Upper lobe of left lung (tissue), 6 donors: ENCODE results near the gene POFUT2. TPM values are rescaled to one million over a fixed set of nuclear protein-coding genes. Genes with fewer than 3 reads are reported as not detected.
A peak's percentile ranks its signal among the peaks of the same experiment; 100 is the strongest.

Experiments
- ATAC-seq, 2 donors: fragments of 200-7000 bp; cut with Tn5 transposase; one replicate each; pipeline ENCODE4 v1.9.1; 2022; ENCODE audit warnings: mild to moderate bottlenecking in 2 of 2, moderate library complexity in 2 of 2; ENCODE audit not compliant: low FRiP score in 2 of 2
- DNase-seq, 2 donors: peaks; one replicate each; pipeline ENCODE4 v3.0.0-alpha.2; 2019 to 2020
- H3K27ac ChIP-seq, 4 donors: fragments of 200-600 bp; sonication (generic); one replicate each; pipeline ENCODE4 v1.5.1; 2016 to 2019
- H3K27me3 ChIP-seq, 4 donors: fragments of 200-600 bp; sonication (generic); one replicate each; pipeline ENCODE4 v1.5.1; 2017 to 2019
- H3K36me3 ChIP-seq, 4 donors: fragments of 200-600 bp; sonication (generic); one replicate each; pipeline ENCODE4 v1.5.1; 2016 to 2019
- H3K4me1 ChIP-seq, 4 donors: fragments of 200-600 bp; sonication (generic); one replicate each; pipeline ENCODE4 v1.5.1; 2018 to 2019
- H3K4me3 ChIP-seq, 4 donors: fragments of 200-600 bp; sonication (generic); one replicate each; pipeline ENCODE4 v1.5.1; 2017 to 2019; ENCODE audit warnings: mild to moderate bottlenecking in 2 of 4, moderate library complexity in 1 of 4
- H3K9me3 ChIP-seq, 4 donors: fragments of 200-600 bp; sonication (generic); one replicate each; pipeline ENCODE4 v1.5.1; 2018 to 2019
- EP300 ChIP-seq, 4 donors: sonication (generic); formaldehyde crosslinking; IDR thresholded peaks; one replicate each; pipeline ENCODE4 v1.5.1; 2017; ENCODE audit warnings: antibody characterized with exemption in 4 of 4, control low read depth in 2 of 4
- POLR2A ChIP-seq, 4 donors: fragments of 450-650 bp; IDR thresholded peaks; one replicate each; pipeline ENCODE4 v1.5.1; 2016 to 2017; ENCODE audit warnings: antibody characterized with exemption in 4 of 4, mild to moderate bottlenecking in 2 of 4
- POLR2AphosphoS5 ChIP-seq, 2 donors: sonication (generic); formaldehyde crosslinking; IDR thresholded peaks; one replicate each; pipeline ENCODE4 v1.5.1; 2017; ENCODE audit warnings: antibody characterized with exemption in 2 of 2
- WGBS, 2 donors: methylation state at CpG; one replicate each; pipeline ENCODE4 v1.1.5; 2017 to 2018; 5-methylcytosine and 5-hydroxymethylcytosine counted together
- total RNA-seq, 6 donors: library from RNA; depleted of rRNA in 4 of 6; stranded (reverse); fragments of >200 nt in 4 of 6; gene quantifications; one replicate each; pipeline versions ENCODE4 v1.1.0 to v1.2.1, GENCODE V29; 2016 to 2021
- TF ChIP-seq, protein P1 (sequence below), 6 experiments: fragments of 450-650 bp in 4 of 6; fragments of 200-600 bp in 2 of 6; sonication (generic) in 2 of 6; IDR thresholded peaks; one replicate each; pipeline ENCODE4 v1.5.1; 2016 to 2019; ENCODE audit warnings: antibody characterized with exemption in 6 of 6
- donor health status: DM: no; HTN: no; CAD: no; lungs with moderate emphysema.
- donor health status: DM: no; HTN: yes; CAD: no; lungs with severe emphysema.

POFUT2 gene
- total RNA-seq, 6 donors from 2014 or later: 19.9 to 89.1 (median 32.5) TPM

DNA sequence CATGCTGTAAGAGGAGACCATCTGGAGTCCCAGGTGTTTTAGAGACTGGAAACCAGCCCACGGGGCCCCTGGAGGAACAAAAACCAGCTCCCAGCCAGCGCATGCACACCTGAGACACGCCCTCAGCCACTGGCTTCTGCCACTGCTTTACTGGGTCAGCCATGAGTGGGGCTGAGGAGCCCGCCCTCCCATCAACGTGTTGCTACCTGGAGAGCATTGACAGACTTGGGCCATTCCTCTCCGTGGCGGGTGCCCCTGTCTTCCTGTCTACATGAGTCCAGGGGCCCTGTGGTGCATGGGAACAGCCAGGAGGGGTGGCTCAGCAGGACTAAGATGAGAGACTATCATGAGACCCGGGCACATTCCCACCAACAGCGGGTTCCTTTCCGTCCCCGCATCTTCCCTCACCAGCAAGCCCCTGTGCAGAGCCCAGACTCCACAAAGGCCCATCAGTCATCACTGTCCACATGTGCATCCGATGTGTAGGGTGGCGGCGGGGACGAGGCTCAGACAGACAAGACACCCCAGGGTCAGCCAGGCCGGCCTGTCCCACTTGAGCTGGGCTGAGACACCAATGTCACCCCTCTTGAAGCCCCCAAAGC lies 45.4 kb upstream of the POFUT2 start:
- 82 to 88% methylated on average over 8 to 16 of the region's 16 CpGs for WGBS, 2 donors

DNA sequence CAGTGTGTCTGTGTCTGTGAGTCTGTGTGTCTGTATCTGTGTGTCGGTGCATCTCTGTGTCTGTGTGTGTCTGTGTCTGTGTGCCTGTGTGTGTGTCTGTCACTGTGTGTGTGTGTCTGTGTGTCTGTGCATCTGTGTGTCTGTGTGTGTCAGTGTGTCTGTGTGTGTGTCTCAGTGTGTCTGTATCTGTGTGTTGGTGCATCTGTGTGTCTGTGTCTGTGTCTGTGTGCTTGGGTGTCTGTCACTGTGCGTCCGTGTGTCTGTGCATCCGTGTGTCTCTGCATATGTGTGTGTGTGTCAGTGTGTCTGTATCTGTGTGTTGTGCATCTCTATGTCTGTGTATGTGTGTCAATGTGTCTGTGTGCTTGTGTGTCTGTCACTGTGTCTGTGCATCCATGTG lies 44.7 kb upstream of the POFUT2 start:
- H3K36me3 ChIP-seq: no peaks in the 10 kb centered on the region

More for the DNA sequence above, 45.4 kb upstream of the POFUT2 start:
- Histone ChIP-seq H3K4me1 (peaks cover 8 to 27% (median 22%) of the 10 kb centered on the region in 4 donors), H3K27ac (no peak overlapping the region), H3K27me3 (no peaks in the 10 kb centered on the region), H3K4me3 (no peak overlapping the region), H3K9me3 (no peaks in the 10 kb centered on the region), H3K36me3 (no peaks in the 10 kb centered on the region)
- ATAC-seq (no peak), DNase-seq (no peak)
- no peak for TF ChIP-seq POLR2AphosphoS5 (IDR thresholded peaks at IDR 0.05)
- TF ChIP-seq EP300 (IDR thresholded peaks at IDR 0.05): no peak
- TF ChIP-seq, protein P1, sequence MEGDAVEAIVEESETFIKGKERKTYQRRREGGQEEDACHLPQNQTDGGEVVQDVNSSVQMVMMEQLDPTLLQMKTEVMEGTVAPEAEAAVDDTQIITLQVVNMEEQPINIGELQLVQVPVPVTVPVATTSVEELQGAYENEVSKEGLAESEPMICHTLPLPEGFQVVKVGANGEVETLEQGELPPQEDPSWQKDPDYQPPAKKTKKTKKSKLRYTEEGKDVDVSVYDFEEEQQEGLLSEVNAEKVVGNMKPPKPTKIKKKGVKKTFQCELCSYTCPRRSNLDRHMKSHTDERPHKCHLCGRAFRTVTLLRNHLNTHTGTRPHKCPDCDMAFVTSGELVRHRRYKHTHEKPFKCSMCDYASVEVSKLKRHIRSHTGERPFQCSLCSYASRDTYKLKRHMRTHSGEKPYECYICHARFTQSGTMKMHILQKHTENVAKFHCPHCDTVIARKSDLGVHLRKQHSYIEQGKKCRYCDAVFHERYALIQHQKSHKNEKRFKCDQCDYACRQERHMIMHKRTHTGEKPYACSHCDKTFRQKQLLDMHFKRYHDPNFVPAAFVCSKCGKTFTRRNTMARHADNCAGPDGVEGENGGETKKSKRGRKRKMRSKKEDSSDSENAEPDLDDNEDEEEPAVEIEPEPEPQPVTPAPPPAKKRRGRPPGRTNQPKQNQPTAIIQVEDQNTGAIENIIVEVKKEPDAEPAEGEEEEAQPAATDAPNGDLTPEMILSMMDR (IDR thresholded peaks at IDR 0.05): no peak
- TF ChIP-seq POLR2A (IDR thresholded peaks at IDR 0.05): no peak

DNA sequence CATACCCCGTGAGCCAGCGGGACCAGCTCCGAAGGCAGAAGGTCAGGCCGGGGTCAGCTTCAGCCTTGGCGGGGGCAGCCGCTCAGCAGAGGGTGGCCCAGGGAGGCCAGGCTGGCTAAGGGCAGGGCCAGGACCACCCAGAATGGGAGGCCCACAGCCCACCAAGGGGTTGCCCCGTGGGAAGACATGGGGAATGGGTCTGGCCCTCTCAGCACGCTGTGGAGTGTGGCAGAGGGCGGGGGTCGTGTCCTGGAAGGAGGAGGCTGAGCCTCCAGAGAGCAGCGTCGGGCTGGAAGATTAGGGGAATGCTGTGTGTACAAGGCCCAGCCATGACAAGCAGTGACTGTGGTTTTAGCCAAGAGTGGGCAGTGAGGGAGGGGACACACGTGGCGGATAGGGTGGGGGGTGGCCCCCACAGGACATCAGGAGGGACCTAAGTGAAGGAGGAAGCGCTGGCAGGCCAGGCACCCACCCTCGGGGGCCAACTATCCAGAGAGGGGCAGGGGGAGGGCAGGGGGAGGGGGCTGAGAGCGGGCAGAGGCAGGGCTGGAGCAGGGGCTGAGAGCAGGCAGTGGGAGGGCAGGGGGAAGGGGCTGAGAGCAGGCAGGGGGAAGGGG lies 43.9 kb upstream of the POFUT2 start:
- H3K4me1 ChIP-seq: peaks cover 8 to 27% (median 22%) of the 10 kb centered on the region in 4 donors
- TF ChIP-seq POLR2A (IDR thresholded peaks at IDR 0.05) (no peak), EP300 (IDR thresholded peaks at IDR 0.05) (no peak), POLR2AphosphoS5 (IDR thresholded peaks at IDR 0.05) (no peak)
- TF ChIP-seq, protein P1 (IDR thresholded peaks at IDR 0.05): no peak
- H3K36me3 ChIP-seq: no peaks in the 10 kb centered on the region
- no peaks in the 10 kb centered on the region for H3K9me3 ChIP-seq
- H3K27ac ChIP-seq: no peak overlapping the region
- H3K27me3 ChIP-seq: no peaks in the 10 kb centered on the region
- ATAC-seq (no peak), DNase-seq (peak in 1 of 2 donors; percentile 51)
- no peak overlapping the region for H3K4me3 ChIP-seq
- 75 to 76% methylated on average over 17 of the region's 17 CpGs for WGBS, 2 donors

More for the DNA sequence above, 44.7 kb upstream of the POFUT2 start:
- Histone ChIP-seq H3K4me1 (peaks cover 8 to 27% (median 22%) of the 10 kb centered on the region in 4 donors), H3K27ac (no peak overlapping the region), H3K27me3 (no peaks in the 10 kb centered on the region), H3K9me3 (no peaks in the 10 kb centered on the region), H3K4me3 (no peak overlapping the region)
- ATAC-seq: no peak
- DNase-seq: no peak
- 97 to 98% methylated on average over 4 of the region's 4 CpGs for WGBS, 2 donors
- TF ChIP-seq EP300 (IDR thresholded peaks at IDR 0.05): no peak
- TF ChIP-seq, protein P1 (IDR thresholded peaks at IDR 0.05): no peak
- no peak for TF ChIP-seq POLR2AphosphoS5 (IDR thresholded peaks at IDR 0.05)
- no peak for TF ChIP-seq POLR2A (IDR thresholded peaks at IDR 0.05)

DNA sequence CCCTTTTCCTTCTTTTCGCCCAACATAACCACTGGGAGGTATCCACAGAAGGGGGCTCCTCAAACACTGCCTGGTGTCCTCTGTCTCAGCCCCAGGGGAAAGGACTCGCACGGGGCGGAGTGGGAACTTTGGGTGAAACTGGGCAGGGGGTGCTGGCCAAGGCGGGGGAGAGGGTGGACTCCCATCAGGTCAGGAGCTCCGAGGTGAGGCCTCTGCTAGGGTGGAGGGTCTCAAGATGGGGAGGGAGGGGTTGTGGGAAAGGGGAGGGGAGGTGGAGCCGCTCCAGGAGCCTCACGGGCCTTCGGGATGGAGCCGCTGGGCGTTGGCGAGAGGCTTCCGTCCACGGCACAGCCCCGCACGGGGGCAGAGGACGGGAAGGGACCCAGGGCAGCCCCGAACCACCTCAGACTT lies 43.2 kb upstream of the POFUT2 start:
- DNase-seq (peak in 1 of 2 donors; percentile 63), ATAC-seq (no peak)
- 93 to 95% methylated on average over 16 to 18 of the region's 18 CpGs for WGBS, 2 donors
- TF ChIP-seq, protein P1 (IDR thresholded peaks at IDR 0.05): no peak
- TF ChIP-seq POLR2AphosphoS5 (IDR thresholded peaks at IDR 0.05): no peak
- no peak for TF ChIP-seq EP300 (IDR thresholded peaks at IDR 0.05)
- no peak for TF ChIP-seq POLR2A (IDR thresholded peaks at IDR 0.05)
- no peak overlapping the region for H3K27ac ChIP-seq
- H3K4me3 ChIP-seq: no peak overlapping the region
- no peaks in the 10 kb centered on the region for H3K36me3 ChIP-seq
- no peaks in the 10 kb centered on the region for H3K27me3 ChIP-seq
- peaks cover 8 to 27% (median 22%) of the 10 kb centered on the region in 4 donors for H3K4me1 ChIP-seq
- no peaks in the 10 kb centered on the region for H3K9me3 ChIP-seq
